ENCODE data around the gene PEX16.

GRCh38 chr11:45860764-45861510 is 56.7 kb downstream of the PEX16 start:
- TF ChIP-seq POLR2A (IDR thresholded peaks at IDR 0.05; ENCODE audit: low read depth, low read length): no peak
- TF ChIP-seq TAF1 (IDR thresholded peaks at IDR 0.05; ENCODE audit: borderline replicate concordance, low read depth, low read length): no peak
- no peak for TF ChIP-seq POLR2AphosphoS5 (IDR thresholded peaks at IDR 0.05; ENCODE audit: low read depth, low read length)
